Measurements from ENCODE around the gene LFNG.

DNA sequence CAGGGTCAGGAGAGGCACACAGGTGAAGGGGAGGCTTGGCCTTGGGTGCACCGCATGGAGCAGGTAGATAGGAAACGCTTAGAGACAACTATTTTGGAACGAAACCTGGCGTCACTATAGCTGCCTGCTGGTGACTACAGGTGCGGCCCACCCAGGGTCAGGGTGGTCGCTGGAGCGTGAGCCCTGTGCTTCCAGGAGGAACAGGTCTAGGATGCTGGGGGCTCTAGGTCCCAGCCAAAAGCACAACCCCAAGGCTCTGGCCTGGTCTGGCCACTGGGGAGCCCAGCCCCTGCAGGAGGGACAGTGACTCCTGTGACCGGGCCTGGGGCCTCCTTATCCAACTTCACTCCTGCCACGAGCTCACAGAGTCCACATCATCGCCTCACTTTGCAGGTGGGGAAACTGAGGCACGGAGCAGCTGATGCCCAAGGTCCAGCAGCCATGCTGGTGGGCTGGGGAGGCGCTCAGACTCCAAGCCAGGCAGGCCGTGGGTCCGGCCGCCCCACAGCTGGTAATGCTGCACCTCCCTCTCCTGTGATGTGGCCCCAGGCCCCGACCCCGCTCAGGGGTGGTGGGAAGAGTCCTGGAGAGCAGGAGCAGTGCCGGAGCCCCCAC lies 9.0 kb downstream of the LFNG start:
- TF ChIP-seq EP300 (IDR thresholded peaks at IDR 0.05) (no peak), RNF2 (IDR thresholded peaks at IDR 0.05; ENCODE audit: borderline replicate concordance, low read depth) (no peak), CEBPB (IDR thresholded peaks at IDR 0.05) (no peak), MAFK (IDR thresholded peaks at IDR 0.05; ENCODE audit: partially characterized antibody) (no peak), FOSB (CRISPR knock-in tag; IDR thresholded peaks at IDR 0.05) (no peak), POLR2A (IDR thresholded peaks at IDR 0.05; ENCODE audit: low read length) (no peak), HOXA7 (CRISPR knock-in tag; IDR thresholded peaks at IDR 0.05) (no peak), CHD4 (IDR thresholded peaks at IDR 0.05; ENCODE audit: borderline replicate concordance) (no peak), RFX5 (IDR thresholded peaks at IDR 0.05) (no peak), TP53 (CRISPR knock-in tag; IDR thresholded peaks at IDR 0.05) (no peak), ZC3H11A (IDR thresholded peaks at IDR 0.05) (no peak), RCOR1 (IDR thresholded peaks at IDR 0.05; ENCODE audit: low read depth, low read length) (no peak)
- TF ChIP-seq, protein P1, sequence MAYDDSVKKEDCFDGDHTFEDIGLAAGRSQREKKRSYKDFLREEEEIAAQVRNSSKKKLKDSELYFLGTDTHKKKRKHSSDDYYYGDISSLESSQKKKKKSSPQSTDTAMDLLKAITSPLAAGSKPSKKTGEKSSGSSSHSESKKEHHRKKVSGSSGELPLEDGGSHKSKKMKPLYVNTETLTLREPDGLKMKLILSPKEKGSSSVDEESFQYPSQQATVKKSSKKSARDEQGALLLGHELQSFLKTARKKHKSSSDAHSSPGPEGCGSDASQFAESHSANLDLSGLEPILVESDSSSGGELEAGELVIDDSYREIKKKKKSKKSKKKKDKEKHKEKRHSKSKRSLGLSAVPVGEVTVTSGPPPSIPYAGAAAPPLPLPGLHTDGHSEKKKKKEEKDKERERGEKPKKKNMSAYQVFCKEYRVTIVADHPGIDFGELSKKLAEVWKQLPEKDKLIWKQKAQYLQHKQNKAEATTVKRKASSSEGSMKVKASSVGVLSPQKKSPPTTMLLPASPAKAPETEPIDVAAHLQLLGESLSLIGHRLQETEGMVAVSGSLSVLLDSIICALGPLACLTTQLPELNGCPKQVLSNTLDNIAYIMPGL (CRISPR knock-in tag; IDR thresholded peaks at IDR 0.05; ENCODE audit: borderline replicate concordance) = no peak
- TF ChIP-seq, protein P2, sequence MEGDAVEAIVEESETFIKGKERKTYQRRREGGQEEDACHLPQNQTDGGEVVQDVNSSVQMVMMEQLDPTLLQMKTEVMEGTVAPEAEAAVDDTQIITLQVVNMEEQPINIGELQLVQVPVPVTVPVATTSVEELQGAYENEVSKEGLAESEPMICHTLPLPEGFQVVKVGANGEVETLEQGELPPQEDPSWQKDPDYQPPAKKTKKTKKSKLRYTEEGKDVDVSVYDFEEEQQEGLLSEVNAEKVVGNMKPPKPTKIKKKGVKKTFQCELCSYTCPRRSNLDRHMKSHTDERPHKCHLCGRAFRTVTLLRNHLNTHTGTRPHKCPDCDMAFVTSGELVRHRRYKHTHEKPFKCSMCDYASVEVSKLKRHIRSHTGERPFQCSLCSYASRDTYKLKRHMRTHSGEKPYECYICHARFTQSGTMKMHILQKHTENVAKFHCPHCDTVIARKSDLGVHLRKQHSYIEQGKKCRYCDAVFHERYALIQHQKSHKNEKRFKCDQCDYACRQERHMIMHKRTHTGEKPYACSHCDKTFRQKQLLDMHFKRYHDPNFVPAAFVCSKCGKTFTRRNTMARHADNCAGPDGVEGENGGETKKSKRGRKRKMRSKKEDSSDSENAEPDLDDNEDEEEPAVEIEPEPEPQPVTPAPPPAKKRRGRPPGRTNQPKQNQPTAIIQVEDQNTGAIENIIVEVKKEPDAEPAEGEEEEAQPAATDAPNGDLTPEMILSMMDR (IDR thresholded peaks at IDR 0.05) = no peak
